ENCODE results near the gene CHRNB4.

CHRNB4 gene

DNA sequence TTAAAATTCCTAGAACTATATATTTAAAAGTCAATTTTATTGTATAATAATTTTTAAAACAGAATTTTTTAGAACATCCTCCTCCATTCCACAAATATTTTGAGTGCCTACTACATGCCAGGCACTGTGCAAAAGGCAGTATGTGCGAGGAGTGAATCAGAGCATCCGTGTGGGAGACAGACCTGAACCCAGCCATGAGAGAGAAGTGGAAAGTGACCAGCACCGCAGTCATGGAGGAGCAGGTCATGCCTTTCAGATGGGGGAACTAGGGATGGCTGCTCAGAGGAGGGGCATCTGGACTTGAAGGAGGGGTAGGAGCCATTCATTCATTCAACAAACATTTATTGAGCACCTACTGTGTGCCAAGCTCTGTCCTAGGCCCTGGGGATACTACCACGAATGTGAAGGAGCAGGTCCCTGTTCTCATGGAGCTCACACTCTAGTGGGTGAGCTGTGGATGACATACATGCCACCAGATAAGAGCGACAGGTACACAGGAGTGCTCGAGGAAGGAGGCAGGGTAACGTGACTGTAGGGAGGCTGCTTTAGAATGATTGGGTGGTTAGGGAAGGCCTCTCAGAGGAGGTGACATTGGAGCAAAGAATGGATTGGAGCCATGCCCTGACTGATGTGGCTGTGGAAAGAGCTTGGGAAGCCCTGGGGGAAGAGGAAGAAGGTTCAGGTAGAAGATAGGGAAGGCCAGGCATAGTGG is 17.1 kb downstream of the CHRNB4 start:
- TF ChIP-seq, protein P1, sequence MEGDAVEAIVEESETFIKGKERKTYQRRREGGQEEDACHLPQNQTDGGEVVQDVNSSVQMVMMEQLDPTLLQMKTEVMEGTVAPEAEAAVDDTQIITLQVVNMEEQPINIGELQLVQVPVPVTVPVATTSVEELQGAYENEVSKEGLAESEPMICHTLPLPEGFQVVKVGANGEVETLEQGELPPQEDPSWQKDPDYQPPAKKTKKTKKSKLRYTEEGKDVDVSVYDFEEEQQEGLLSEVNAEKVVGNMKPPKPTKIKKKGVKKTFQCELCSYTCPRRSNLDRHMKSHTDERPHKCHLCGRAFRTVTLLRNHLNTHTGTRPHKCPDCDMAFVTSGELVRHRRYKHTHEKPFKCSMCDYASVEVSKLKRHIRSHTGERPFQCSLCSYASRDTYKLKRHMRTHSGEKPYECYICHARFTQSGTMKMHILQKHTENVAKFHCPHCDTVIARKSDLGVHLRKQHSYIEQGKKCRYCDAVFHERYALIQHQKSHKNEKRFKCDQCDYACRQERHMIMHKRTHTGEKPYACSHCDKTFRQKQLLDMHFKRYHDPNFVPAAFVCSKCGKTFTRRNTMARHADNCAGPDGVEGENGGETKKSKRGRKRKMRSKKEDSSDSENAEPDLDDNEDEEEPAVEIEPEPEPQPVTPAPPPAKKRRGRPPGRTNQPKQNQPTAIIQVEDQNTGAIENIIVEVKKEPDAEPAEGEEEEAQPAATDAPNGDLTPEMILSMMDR (IDR thresholded peaks at IDR 0.05; ENCODE audit: control insufficient read depth, insufficient read depth, low read depth, low read length, missing control alignments), result no peak
- no peak for DNase-seq (ENCODE audit: low read depth)
- no peak overlapping the region for H3K4me3 ChIP-seq (ENCODE audit: control insufficient read depth, low read depth, low read length)

DNA sequence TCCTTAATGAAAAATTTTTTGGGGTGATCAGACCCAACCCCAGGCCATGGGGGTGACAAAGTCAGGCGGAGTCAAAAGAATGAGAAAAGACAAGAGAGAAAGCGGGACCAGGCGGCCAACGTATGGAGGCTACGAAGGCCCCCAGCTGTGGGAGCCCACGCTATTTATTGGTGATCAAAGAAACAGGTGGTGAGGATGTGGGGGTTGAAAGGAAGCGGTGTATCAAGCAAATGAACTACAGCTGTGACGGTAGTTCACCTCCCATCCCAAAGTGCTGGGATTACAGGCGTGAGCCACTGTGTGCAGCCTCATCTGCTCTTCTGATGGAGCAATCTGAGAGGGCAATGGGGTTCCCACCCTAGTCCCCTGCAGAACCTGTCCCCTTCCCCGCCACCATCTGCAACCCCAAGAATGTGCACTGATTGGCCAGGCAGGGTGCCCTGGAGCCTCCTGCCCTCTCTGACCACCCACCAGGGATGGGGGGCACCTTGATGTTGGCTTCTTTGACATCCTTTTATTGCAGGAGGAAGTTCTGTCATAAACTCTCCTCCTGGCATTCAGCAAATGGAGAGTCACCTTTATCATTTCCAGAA is 19.1 kb downstream of the CHRNB4 start:
- no peak for DNase-seq (ENCODE audit: low read depth)
- TF ChIP-seq, protein P1 (IDR thresholded peaks at IDR 0.05; ENCODE audit: control insufficient read depth, insufficient read depth, low read depth, low read length, missing control alignments), result no peak
- no peak overlapping the region for H3K4me3 ChIP-seq (ENCODE audit: control insufficient read depth, low read depth, low read length)

DNA sequence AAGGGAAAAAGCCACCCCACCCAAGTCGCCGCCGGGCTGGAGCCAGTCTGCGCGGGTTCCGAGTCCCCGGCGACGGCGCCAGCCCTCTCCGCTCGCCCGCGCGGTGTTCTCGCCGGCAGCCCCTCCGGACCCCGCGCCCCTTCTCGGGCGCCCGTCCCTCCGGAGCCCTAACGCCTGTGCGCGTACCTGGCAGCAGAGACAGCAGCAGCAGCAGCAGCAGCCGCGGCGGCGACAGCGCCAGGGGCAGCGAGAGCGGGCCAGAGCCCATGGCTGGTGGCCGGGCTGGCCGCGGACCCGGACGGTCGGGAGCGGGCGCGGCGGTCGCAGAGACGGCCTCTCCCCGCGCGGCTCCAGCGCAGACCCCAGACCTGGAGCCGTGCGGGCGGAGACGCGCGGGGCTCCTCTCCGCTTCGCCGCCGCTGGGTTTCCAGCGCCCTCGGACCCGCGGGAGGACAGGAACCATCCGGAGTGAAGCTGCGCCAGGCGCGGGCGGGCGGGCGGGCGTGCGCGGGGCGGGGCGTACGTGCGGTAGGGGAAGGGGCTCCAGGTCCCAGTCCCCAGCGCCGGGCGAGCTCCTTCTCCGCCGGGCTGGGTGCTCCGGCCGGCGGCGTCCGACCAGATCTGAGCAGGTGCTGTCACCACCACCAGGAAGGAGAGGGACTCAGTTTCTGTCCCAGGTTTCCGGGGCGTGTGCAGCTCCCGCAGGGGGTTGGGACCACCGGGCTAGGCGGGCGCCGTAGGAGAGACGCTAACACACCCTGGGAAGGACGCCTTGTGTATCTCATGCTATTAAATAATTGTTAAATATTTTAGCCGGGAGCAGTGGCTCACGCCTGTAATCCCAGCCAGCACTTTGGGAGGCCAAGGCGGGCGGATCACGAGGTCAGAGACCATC is 20.2 kb downstream of the CHRNB4 start, which contains the start of gene CHRNA3:
Gene CHRNA3, minus strand, starts transcription at position 470 of the 895 bp plus-strand sequence. Its CDS starts 202 bp downstream, at position 268.
- DNase-seq (ENCODE audit: low read depth), result no peak

DNA sequence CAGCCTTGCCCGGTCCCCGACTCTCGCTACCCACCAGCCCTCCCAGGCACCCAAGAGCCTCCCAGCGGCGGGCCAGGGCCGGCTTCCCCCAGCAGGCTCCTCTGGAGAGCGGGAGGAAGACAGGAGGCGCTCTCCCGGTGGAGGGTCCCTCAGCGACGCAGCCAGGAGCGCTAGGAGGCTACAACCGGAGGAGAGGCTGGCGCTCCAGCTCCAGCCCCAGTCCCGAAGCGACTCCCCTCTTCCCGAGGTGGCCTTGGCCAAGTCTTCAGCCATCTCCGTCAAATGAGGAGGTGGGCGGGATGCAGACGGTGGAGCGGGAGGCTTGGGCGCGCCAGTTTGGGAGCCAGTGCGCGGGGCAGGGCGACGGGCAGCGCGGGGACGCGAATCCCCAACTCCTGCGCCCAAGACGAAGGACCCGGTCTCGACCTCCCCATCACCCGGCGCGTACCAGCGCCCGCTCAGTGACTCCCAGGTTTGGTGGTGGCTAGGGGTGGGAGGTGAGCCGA is 20.9 kb downstream of the CHRNB4 start:
- H3K4me3 ChIP-seq (ENCODE audit: control insufficient read depth, low read depth, low read length), result no peak overlapping the region
- TF ChIP-seq, protein P1 (IDR thresholded peaks at IDR 0.05; ENCODE audit: control insufficient read depth, insufficient read depth, low read depth, low read length, missing control alignments), result no peak
- DNase-seq (ENCODE audit: low read depth), result no peak

More for the DNA sequence above, 20.2 kb downstream of the CHRNB4 start, which contains the start of gene CHRNA3:
- TF ChIP-seq, protein P1 (IDR thresholded peaks at IDR 0.05; ENCODE audit: control insufficient read depth, insufficient read depth, low read depth, low read length, missing control alignments), result no peak
- H3K4me3 ChIP-seq (ENCODE audit: control insufficient read depth, low read depth, low read length), result no peak within 1 kb of the TSS

DNA sequence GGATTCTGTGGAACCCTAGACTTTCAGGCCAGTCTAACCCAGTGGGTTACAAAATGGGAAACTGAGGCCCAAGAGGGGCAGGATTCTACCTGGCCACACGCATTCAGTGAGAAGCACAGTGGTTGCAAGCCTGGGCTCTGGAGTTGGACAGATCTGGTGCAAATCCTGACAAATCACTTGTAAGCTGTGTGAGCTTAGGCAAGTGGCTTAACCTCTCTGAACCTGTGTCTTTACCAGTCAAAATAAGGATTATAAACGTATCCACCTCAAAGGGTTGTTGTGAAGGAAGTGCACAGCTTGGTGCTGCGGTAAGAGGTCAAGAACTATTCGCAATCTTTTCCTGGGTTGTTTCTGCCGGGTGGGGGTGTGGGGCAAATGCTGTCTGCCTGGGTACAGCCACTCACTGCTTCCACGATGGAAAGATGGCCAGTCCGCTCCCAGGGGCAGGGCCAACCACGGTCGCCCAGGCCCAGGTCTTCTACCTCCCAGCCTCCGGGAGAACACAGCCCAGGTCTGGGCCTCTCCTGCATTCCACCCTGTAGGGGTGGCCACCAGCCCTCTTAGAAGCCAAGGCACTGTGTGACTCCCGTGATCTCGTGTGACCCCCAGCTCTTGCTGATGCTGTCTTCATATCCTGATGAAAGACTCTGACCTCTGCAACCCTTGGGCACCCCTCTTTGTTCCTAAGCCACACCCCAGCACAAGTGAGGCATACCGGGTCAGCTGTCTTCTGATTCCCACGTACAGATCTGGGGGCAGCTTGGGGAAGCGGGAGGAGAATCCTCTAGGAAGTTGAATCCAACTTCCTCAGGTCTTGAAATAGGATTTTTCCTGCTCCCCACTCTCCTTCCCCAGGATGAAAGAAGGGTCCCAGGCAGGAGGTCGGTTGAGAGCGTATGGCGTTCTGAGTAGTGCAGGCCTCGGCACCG is 21.7 kb downstream of the CHRNB4 start:
- DNase-seq (ENCODE audit: low read depth), result no peak
- H3K4me3 ChIP-seq (ENCODE audit: control insufficient read depth, low read depth, low read length), result no peak overlapping the region
- TF ChIP-seq, protein P1 (IDR thresholded peaks at IDR 0.05; ENCODE audit: control insufficient read depth, insufficient read depth, low read depth, low read length, missing control alignments), result no peak
